ENCODE results near the gene RAB11FIP3. TPM values are rescaled to one million over a fixed set of nuclear protein-coding genes. Genes with fewer than 3 reads are reported as not detected.

Gene RAB11FIP3
- total and polyA plus RNA-seq, 2 of the 13 experiments (the other 11 are each of a cell fraction or from before 2014, with no cell fraction given), result 34.3 to 57.6 TPM

DNA sequence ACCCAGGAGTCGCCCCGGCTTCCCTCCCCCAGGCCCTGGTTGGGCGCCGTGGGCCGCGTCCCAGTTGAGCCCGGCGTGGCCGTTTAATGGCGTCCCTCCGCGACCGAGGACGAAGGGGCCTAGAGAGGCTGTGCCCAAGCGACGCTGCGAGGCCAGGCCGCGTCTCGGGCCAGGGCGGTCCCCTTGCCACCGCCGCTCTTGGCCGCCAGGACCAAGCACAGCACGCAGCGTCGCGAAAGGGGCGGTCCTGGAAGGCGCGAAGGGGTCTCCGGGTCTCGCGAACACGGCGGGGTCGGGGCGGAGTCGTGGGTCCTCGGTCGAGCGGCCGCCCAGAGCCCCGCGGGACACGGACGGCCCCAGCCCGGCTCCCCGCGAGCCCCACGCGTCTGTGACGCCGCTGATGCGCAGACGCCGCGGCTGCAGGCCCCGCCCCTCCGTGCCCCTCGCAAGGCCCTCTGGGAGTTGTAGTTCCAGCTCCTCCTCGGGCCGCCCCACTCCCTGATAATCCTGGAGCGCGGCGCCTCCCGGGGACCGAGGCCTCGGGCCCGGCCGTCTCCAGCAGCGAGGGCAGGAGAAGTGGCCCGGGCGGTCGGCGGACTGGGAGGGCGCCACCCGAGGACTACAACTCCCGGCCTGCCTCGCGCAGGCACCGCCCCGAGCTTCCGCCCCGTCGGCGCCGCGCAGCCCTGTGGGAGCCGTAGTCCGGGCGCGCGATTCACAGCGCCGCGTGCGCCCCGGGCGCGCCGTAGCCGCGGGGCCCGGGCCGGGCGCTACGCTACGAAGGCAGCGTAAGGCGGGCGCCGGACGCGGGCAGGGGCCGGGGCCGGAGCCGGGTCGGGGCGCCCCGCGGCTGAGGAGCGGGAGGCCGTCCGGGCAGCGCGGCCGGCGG is 101.8 kb downstream of the RAB11FIP3 start, which contains the start of gene CAPN15 (continued):
- TF ChIP-seq, protein P1, sequence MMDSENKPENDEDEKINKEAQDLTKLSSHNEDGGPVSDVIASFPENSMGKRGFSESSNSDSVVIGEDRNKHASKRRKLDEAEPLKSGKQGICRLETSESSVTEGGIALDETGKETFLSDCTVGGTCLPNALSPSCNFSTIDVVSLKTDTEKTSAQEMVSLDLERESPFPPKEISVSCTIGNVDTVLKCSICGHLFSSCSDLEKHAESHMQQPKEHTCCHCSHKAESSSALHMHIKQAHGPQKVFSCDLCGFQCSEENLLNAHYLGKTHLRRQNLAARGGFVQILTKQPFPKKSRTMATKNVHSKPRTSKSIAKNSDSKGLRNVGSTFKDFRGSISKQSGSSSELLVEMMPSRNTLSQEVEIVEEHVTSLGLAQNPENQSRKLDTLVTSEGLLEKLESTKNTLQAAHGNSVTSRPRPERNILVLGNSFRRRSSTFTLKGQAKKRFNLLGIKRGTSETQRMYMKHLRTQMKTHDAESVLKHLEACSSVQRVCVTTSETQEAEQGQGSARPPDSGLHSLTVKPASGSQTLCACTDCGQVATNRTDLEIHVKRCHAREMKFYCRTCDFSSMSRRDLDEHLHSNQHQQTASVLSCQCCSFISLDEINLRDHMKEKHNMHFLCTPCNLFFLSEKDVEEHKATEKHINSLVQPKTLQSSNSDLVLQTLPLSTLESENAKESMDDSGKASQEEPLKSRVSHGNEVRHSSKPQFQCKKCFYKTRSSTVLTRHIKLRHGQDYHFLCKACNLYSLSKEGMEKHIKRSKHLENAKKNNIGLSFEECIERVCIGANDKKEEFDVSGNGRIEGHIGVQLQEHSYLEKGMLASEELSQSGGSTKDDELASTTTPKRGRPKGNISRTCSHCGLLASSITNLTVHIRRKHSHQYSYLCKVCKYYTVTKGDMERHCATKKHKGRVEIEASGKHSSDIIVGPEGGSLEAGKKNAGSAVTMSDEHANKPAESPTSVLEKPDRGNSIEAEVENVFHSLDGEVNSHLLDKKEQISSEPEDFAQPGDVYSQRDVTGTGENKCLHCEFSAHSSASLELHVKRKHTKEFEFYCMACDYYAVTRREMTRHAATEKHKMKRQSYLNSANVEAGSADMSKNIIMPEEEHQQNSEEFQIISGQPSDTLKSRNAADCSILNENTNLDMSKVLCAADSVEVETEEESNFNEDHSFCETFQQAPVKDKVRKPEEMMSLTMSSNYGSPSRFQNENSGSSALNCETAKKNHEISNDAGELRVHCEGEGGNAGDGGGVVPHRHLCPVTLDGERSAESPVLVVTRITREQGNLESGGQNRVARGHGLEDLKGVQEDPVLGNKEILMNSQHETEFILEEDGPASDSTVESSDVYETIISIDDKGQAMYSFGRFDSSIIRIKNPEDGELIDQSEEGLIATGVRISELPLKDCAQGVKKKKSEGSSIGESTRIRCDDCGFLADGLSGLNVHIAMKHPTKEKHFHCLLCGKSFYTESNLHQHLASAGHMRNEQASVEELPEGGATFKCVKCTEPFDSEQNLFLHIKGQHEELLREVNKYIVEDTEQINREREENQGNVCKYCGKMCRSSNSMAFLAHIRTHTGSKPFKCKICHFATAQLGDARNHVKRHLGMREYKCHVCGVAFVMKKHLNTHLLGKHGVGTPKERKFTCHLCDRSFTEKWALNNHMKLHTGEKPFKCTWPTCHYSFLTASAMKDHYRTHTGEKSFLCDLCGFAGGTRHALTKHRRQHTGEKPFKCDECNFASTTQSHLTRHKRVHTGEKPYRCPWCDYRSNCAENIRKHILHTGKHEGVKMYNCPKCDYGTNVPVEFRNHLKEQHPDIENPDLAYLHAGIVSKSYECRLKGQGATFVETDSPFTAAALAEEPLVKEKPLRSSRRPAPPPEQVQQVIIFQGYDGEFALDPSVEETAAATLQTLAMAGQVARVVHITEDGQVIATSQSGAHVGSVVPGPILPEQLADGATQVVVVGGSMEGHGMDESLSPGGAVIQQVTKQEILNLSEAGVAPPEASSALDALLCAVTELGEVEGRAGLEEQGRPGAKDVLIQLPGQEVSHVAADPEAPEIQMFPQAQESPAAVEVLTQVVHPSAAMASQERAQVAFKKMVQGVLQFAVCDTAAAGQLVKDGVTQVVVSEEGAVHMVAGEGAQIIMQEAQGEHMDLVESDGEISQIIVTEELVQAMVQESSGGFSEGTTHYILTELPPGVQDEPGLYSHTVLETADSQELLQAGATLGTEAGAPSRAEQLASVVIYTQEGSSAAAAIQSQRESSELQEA (CRISPR knock-in tag; IDR thresholded peaks at IDR 0.05; ENCODE audit: not compliant biosample characterization), result no peak
- no peak for TF ChIP-seq ARID2 (CRISPR knock-in tag; IDR thresholded peaks at IDR 0.05; ENCODE audit: borderline replicate concordance)
- TF ChIP-seq, protein P2, sequence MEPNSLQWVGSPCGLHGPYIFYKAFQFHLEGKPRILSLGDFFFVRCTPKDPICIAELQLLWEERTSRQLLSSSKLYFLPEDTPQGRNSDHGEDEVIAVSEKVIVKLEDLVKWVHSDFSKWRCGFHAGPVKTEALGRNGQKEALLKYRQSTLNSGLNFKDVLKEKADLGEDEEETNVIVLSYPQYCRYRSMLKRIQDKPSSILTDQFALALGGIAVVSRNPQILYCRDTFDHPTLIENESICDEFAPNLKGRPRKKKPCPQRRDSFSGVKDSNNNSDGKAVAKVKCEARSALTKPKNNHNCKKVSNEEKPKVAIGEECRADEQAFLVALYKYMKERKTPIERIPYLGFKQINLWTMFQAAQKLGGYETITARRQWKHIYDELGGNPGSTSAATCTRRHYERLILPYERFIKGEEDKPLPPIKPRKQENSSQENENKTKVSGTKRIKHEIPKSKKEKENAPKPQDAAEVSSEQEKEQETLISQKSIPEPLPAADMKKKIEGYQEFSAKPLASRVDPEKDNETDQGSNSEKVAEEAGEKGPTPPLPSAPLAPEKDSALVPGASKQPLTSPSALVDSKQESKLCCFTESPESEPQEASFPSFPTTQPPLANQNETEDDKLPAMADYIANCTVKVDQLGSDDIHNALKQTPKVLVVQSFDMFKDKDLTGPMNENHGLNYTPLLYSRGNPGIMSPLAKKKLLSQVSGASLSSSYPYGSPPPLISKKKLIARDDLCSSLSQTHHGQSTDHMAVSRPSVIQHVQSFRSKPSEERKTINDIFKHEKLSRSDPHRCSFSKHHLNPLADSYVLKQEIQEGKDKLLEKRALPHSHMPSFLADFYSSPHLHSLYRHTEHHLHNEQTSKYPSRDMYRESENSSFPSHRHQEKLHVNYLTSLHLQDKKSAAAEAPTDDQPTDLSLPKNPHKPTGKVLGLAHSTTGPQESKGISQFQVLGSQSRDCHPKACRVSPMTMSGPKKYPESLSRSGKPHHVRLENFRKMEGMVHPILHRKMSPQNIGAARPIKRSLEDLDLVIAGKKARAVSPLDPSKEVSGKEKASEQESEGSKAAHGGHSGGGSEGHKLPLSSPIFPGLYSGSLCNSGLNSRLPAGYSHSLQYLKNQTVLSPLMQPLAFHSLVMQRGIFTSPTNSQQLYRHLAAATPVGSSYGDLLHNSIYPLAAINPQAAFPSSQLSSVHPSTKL (CRISPR knock-in tag; IDR thresholded peaks at IDR 0.05), result no peak
- TF ChIP-seq, protein P3, sequence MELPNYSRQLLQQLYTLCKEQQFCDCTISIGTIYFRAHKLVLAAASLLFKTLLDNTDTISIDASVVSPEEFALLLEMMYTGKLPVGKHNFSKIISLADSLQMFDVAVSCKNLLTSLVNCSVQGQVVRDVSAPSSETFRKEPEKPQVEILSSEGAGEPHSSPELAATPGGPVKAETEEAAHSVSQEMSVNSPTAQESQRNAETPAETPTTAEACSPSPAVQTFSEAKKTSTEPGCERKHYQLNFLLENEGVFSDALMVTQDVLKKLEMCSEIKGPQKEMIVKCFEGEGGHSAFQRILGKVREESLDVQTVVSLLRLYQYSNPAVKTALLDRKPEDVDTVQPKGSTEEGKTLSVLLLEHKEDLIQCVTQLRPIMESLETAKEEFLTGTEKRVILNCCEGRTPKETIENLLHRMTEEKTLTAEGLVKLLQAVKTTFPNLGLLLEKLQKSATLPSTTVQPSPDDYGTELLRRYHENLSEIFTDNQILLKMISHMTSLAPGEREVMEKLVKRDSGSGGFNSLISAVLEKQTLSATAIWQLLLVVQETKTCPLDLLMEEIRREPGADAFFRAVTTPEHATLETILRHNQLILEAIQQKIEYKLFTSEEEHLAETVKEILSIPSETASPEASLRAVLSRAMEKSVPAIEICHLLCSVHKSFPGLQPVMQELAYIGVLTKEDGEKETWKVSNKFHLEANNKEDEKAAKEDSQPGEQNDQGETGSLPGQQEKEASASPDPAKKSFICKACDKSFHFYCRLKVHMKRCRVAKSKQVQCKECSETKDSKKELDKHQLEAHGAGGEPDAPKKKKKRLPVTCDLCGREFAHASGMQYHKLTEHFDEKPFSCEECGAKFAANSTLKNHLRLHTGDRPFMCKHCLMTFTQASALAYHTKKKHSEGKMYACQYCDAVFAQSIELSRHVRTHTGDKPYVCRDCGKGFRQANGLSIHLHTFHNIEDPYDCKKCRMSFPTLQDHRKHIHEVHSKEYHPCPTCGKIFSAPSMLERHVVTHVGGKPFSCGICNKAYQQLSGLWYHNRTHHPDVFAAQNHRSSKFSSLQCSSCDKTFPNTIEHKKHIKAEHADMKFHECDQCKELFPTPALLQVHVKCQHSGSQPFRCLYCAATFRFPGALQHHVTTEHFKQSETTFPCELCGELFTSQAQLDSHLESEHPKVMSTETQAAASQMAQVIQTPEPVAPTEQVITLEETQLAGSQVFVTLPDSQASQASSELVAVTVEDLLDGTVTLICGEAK (IDR thresholded peaks at IDR 0.05), result no peak
- TF ChIP-seq, protein P3 (CRISPR knock-in tag; IDR thresholded peaks at IDR 0.05), result peak; percentile 44; the same call in 1 of the 2 replicates
